Parietal lobe (tissue), 2 donors: ENCODE results near the gene FGFBP3. TPM values are rescaled to one million over a fixed set of nuclear protein-coding genes. Genes with fewer than 3 reads are reported as not detected.

ENCODE experiments used
- small RNA-seq: library from RNA; depleted of rRNA; stranded (forward); fragments of <200 nt; gene quantifications from one replicate; pipeline ENCODE3, GENCODE V24; 2014; ENCODE audit warnings: low replicate concordance
- total RNA-seq: library from RNA; depleted of rRNA; stranded (reverse); fragments of >200 nt; gene quantifications from one replicate; pipeline ENCODE4 v1.2.3, GENCODE V29; 2014

Gene FGFBP3
- 28.5 TPM for total RNA-seq

DNA sequence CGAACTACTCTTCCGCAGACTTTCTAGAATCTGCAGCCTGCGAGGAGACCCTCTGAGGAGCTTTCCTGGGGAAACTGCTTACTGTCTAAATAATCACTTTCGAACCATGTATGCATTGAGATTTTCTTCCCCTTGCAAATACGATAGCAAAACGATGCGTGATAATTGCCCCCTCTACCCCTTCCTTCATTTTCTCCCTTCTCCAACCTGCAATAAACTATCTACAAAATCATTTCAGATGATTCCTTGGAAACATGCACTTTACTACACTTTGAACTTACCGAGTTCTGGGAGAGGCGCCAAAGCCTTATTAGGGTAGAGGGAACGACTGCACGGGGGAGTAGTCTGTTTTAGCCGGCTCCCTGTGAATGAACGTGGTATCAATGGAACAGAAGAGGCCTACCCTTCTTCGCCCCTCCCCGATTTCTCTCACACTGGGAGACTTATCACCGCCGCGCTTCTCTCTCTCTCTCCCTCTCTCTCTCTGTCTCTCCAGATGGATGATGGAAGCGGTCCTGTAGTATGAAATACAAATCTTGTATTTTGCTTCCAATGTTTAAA is at the start of gene FGFBP3:
FGFBP3 (minus strand) TSS at position 370 of the 561 bp plus-strand sequence. CDS start 517 bp downstream, outside the sequence.

DNA sequence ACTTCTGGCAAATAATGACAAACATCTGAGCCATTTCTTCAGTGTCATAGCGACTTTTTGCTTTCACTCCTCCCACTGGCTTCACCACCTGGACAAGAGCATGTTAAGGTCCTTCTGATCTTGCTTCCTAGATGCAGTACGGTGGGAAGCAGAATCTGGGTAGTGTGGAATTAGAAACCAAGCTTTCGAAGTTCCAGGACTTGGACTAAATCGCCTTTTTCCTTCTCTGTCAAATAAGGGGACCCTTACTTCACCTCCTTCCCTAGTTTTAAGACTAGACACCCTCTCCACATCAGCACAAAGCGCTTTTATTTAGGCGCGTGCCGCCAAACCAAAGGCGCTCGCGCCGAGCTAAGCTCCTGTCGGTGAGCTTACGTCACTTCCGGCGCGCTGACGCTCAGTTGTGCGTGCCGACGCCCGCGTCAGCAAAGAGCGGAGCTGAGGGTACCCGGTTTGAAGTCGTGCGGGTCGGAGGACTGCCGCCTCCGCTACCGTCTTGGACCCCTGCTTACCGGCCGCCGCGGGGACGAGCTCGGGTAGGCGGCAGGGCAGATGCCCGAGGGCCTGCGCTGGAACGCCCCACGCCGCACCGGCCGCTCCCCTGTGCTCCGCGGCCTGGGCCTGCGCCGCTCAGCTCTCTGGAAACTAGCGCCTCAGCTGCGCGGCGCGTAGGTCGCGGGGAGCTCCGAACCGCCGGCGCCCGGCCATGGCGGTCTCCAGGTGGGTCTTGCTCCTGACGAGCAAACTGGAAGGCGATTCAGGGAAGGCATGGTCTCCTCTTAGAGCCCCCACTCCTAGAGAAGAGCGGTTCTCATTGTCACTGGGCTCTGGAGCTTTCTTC is 14.3 kb upstream of the FGFBP3 start, which contains the start of gene BTAF1:
BTAF1 (plus strand) TSS at position 400 of the 841 bp plus-strand sequence; CDS start at position 707, 307 bp downstream.

Small RNA genes within 50 kb of the gene (small RNA-seq; reads per million reads assigned to genes)
- not detected for gene AL359198.2

Other genes with a start within 250 kb of the FGFBP3 start
- gene TNKS2, start 111.1 kb downstream of the FGFBP3 start, total RNA-seq, result 135 TPM
- gene BTAF1, start 14.3 kb upstream of the FGFBP3 start, total RNA-seq, result 114 TPM